GM12878 (cell line): ENCODE data around the gene DOLPP1. TPM values are rescaled to one million over a fixed set of nuclear protein-coding genes. Genes with fewer than 3 reads are reported as not detected.
A peak's percentile ranks its signal among the peaks of the same experiment; 100 is the strongest.

Source experiments
- ATF7 ChIP-seq: fragments of 450-650 bp; IDR thresholded peaks from 2 replicates; pipeline ENCODE4 v1.6.1; 2016; ENCODE audit warnings: low read depth, mild to moderate bottlenecking
- CBX3 ChIP-seq: fragments of 200-600 bp; sonication (generic); IDR thresholded peaks from 2 replicates; pipeline ENCODE4 v1.6.1; 2016; ENCODE audit warnings: low read depth, borderline replicate concordance
- CBX5 ChIP-seq: sonication (generic); IDR thresholded peaks from 2 replicates; pipeline ENCODE4 v1.6.1; 2016; ENCODE audit warnings: low read depth, moderate library complexity, mild to moderate bottlenecking, inconsistent platforms
- CREM ChIP-seq: IDR thresholded peaks from 2 replicates; pipeline ENCODE4 v1.6.1; 2014; ENCODE audit warnings: antibody characterized with exemption, low read depth
- HDAC2 ChIP-seq: fragments of 200-600 bp; sonication (generic); IDR thresholded peaks from 2 replicates; pipeline ENCODE4 v1.6.1; 2017
- IKZF1 ChIP-seq: fragments of 450-650 bp; conservative IDR thresholded peaks from 2 replicates; pipeline ENCODE4 v1.6.1; 2017; ENCODE audit warnings: antibody characterized with exemption, mild to moderate bottlenecking
- MEF2A ChIP-seq: IDR thresholded peaks from 2 replicates; pipeline ENCODE4 v1.6.1; 2011; ENCODE audit warnings: low read depth, mild to moderate bottlenecking, low read length, moderate library complexity; ENCODE audit not compliant: insufficient read depth
- NR2C2 ChIP-seq: IDR thresholded peaks from 2 replicates; pipeline ENCODE4 v1.6.1; 2011; ENCODE audit warnings: borderline replicate concordance, low read depth; ENCODE audit not compliant: control insufficient read depth, insufficient read length
- NR2F1 ChIP-seq: fragments of 450-650 bp; conservative IDR thresholded peaks from 2 replicates; pipeline ENCODE4 v1.6.1; 2017; ENCODE audit warnings: mild to moderate bottlenecking
- PML ChIP-seq: IDR thresholded peaks from 2 replicates; pipeline ENCODE4 v1.6.1; 2012; ENCODE audit warnings: low read length, inconsistent platforms
- POU2F2 ChIP-seq: IDR thresholded peaks from 3 replicates; pipeline ENCODE4 v1.6.1; 2011; ENCODE audit warnings: low read depth, mild to moderate bottlenecking, low read length, borderline replicate concordance
- RAD51 ChIP-seq: fragments of 450-650 bp; IDR thresholded peaks from 2 replicates; pipeline ENCODE4 v1.6.1; 2016; ENCODE audit warnings: moderate library complexity, mild to moderate bottlenecking, inconsistent platforms
- SIX5 ChIP-seq: IDR thresholded peaks from 2 replicates; pipeline ENCODE4 v1.6.1; 2011; ENCODE audit warnings: mild to moderate bottlenecking, low read depth, low read length, moderate library complexity; ENCODE audit not compliant: severe bottlenecking
- SMC3 ChIP-seq: IDR thresholded peaks from 2 replicates; pipeline ENCODE4 v1.6.1; 2011; ENCODE audit warnings: low read length, improper control_type of control experiment, borderline replicate concordance
- SP1 ChIP-seq: IDR thresholded peaks from one replicate; pipeline ENCODE4 v1.6.1; 2011; ENCODE audit warnings: low read depth, low read length
- SPI1 ChIP-seq: IDR thresholded peaks from 2 replicates; pipeline ENCODE4 v1.6.1; 2011; ENCODE audit warnings: low read depth, mild to moderate bottlenecking, low read length, moderate library complexity, borderline replicate concordance; ENCODE audit not compliant: insufficient read depth
- SREBF2 ChIP-seq: IDR thresholded peaks from 2 replicates; pipeline ENCODE4 v1.6.1; 2012; ENCODE audit warnings: mild to moderate bottlenecking, low read length
- TAF1 ChIP-seq: IDR thresholded peaks from 2 replicates; pipeline ENCODE4 v1.6.1; 2011; ENCODE audit warnings: mild to moderate bottlenecking, low read depth, low read length, borderline replicate concordance
- TBL1XR1 ChIP-seq: IDR thresholded peaks from 2 replicates; pipeline ENCODE4 v1.6.1; 2012; ENCODE audit warnings: low read depth, low read length, improper control_type of control experiment
- TCF12 ChIP-seq: IDR thresholded peaks from 2 replicates; pipeline ENCODE4 v1.6.1; 2011; ENCODE audit warnings: low read depth, mild to moderate bottlenecking, low read length
- ZNF207 ChIP-seq: fragments of 450-650 bp; IDR thresholded peaks from 2 replicates; pipeline ENCODE4 v1.6.1; 2014; ENCODE audit warnings: antibody characterized with exemption, mild to moderate bottlenecking, borderline replicate concordance
- polyA plus RNA-seq, 11 experiments: library from polyadenylated mRNA; depleted of rRNA in 4 of 11; unstranded in 6 of 11; stranded (reverse) in 5 of 11; fragments of >200 nt; fragmentation: Nextera tagmentation in 4 of 11; fragmentation: Illumina TruSeq in 1 of 11; extraction: Ambion mirVana in 4 of 11; extraction: Trizol in 1 of 11; gene quantifications; 1 replicate in 1 of 11; 2 replicates in 10 of 11; pipeline versions ENCODE4 v1.2.1 to v1.2.3, GENCODE V29; 2011 to 2016; ENCODE audit warnings: inconsistent platforms in 2 of 11, missing spikeins in 2 of 11, low read depth in 1 of 11
- total RNA-seq, 4 experiments: library from RNA; depleted of rRNA in 3 of 4; stranded (reverse); fragments of >200 nt in 3 of 4; fragmentation: Illumina TruSeq in 1 of 4; extraction: Trizol in 1 of 4; gene quantifications; 2 replicates each; pipeline versions ENCODE4 v1.2.1 to v1.2.3, GENCODE V29; 2013 to 2021
- TF ChIP-seq, protein P1 (sequence below): fragments of 450-650 bp; IDR thresholded peaks from 2 replicates; pipeline ENCODE4 v1.6.1; 2017; ENCODE audit warnings: borderline replicate concordance
- TF ChIP-seq, protein P2 (sequence below): IDR thresholded peaks from 2 replicates; pipeline ENCODE4 v1.6.1; 2011; ENCODE audit warnings: mild to moderate bottlenecking, low read depth, low read length, moderate library complexity; ENCODE audit not compliant: insufficient replicate concordance
- TF ChIP-seq, protein P3 (sequence below): fragments of 450-650 bp; IDR thresholded peaks from 2 replicates; pipeline ENCODE4 v1.6.1; 2017; ENCODE audit warnings: mild to moderate bottlenecking, moderate library complexity
- TF ChIP-seq, protein P4 (sequence below): IDR thresholded peaks from 2 replicates; pipeline ENCODE4 v1.6.1; 2011; ENCODE audit warnings: borderline replicate concordance, low read depth, mild to moderate bottlenecking, moderate library complexity, low read length; ENCODE audit not compliant: insufficient read depth, poor library complexity, severe bottlenecking

The DOLPP1 gene
- total and polyA plus RNA-seq, 10 of the 15 experiments (the other 5 are each of a cell fraction or from before 2014, with no cell fraction given), result 0.76 to 19.9 (median 13.4) TPM

DNA sequence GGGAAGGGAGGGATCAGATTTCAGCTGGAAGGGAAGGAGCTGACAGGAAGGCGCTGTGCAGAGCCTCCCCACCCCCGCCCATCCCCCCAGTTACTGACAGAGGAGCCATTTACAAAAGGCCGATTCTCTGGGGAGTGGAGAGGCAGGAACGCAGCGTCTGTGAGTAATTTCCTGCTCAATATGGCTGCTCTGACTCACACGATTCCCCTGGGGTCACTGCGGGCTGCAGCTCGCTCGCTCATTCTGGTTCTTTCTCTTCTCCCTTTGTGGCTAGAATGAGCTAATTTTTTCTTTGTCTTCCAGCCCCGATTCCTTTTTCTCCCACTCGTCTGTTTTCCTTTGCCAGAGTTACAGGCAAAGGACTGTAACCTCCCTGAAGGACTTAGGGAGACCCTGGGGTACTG is 59.1 kb downstream of the DOLPP1 start (continued):
- TF ChIP-seq, protein P1, sequence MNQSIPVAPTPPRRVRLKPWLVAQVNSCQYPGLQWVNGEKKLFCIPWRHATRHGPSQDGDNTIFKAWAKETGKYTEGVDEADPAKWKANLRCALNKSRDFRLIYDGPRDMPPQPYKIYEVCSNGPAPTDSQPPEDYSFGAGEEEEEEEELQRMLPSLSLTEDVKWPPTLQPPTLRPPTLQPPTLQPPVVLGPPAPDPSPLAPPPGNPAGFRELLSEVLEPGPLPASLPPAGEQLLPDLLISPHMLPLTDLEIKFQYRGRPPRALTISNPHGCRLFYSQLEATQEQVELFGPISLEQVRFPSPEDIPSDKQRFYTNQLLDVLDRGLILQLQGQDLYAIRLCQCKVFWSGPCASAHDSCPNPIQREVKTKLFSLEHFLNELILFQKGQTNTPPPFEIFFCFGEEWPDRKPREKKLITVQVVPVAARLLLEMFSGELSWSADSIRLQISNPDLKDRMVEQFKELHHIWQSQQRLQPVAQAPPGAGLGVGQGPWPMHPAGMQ, result no peak
- TF ChIP-seq POU2F2, result peak; percentile 92
- TF ChIP-seq, protein P2, sequence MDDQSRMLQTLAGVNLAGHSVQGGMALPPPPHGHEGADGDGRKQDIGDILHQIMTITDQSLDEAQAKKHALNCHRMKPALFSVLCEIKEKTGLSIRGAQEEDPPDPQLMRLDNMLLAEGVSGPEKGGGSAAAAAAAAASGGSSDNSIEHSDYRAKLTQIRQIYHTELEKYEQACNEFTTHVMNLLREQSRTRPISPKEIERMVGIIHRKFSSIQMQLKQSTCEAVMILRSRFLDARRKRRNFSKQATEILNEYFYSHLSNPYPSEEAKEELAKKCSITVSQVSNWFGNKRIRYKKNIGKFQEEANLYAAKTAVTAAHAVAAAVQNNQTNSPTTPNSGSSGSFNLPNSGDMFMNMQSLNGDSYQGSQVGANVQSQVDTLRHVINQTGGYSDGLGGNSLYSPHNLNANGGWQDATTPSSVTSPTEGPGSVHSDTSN, result peak; percentile 57
- TF ChIP-seq TCF12, result peak; percentile 90
- no peak for TF ChIP-seq ZNF207
- TF ChIP-seq ATF7, result peak; percentile 97
- TF ChIP-seq IKZF1, result peak; percentile 98
- TF ChIP-seq, protein P3, sequence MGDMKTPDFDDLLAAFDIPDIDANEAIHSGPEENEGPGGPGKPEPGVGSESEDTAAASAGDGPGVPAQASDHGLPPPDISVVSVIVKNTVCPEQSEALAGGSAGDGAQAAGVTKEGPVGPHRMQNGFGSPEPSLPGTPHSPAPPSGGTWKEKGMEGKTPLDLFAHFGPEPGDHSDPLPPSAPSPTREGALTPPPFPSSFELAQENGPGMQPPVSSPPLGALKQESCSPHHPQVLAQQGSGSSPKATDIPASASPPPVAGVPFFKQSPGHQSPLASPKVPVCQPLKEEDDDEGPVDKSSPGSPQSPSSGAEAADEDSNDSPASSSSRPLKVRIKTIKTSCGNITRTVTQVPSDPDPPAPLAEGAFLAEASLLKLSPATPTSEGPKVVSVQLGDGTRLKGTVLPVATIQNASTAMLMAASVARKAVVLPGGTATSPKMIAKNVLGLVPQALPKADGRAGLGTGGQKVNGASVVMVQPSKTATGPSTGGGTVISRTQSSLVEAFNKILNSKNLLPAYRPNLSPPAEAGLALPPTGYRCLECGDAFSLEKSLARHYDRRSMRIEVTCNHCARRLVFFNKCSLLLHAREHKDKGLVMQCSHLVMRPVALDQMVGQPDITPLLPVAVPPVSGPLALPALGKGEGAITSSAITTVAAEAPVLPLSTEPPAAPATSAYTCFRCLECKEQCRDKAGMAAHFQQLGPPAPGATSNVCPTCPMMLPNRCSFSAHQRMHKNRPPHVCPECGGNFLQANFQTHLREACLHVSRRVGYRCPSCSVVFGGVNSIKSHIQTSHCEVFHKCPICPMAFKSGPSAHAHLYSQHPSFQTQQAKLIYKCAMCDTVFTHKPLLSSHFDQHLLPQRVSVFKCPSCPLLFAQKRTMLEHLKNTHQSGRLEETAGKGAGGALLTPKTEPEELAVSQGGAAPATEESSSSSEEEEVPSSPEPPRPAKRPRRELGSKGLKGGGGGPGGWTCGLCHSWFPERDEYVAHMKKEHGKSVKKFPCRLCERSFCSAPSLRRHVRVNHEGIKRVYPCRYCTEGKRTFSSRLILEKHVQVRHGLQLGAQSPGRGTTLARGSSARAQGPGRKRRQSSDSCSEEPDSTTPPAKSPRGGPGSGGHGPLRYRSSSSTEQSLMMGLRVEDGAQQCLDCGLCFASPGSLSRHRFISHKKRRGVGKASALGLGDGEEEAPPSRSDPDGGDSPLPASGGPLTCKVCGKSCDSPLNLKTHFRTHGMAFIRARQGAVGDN, result peak; percentile 83
- no peak for TF ChIP-seq NR2C2
- no peak for TF ChIP-seq HDAC2
- peak; percentile 75; the same call in 1 of the 2 replicates for TF ChIP-seq SPI1
- TF ChIP-seq SIX5, result peak; percentile 11
- peak; percentile 82 for TF ChIP-seq NR2F1
- TF ChIP-seq PML, result peak; percentile 58; the same call in 1 of the 2 replicates
- no peak for TF ChIP-seq SREBF2
- TF ChIP-seq, protein P4, sequence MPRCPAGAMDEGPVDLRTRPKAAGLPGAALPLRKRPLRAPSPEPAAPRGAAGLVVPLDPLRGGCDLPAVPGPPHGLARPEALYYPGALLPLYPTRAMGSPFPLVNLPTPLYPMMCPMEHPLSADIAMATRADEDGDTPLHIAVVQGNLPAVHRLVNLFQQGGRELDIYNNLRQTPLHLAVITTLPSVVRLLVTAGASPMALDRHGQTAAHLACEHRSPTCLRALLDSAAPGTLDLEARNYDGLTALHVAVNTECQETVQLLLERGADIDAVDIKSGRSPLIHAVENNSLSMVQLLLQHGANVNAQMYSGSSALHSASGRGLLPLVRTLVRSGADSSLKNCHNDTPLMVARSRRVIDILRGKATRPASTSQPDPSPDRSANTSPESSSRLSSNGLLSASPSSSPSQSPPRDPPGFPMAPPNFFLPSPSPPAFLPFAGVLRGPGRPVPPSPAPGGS, result peak; percentile 96
- no peak for TF ChIP-seq SMC3
- TF ChIP-seq TBL1XR1, result peak; percentile 80; the same call in 1 of the 2 replicates
- TF ChIP-seq CBX3, result no peak
- TF ChIP-seq SP1, result peak; percentile 83
- peak; percentile 94 for TF ChIP-seq CREM
- no peak for TF ChIP-seq CBX5
- TF ChIP-seq RAD51, result no peak
- TF ChIP-seq MEF2A, result peak; percentile 86
- TF ChIP-seq TAF1, result peak; percentile 82
